DND-41 (cell line): ENCODE measurements around the gene SFMBT2.
A peak's percentile ranks its signal among the peaks of the same experiment; 100 is the strongest.

Experiments used
- ATAC-seq: fragments of 200-7000 bp; cut with Tn5 transposase; 3 replicates; pipeline ENCODE4 v1.9.1; 2021; ENCODE audit warnings: low read depth; ENCODE audit not compliant: insufficient read depth
- DNase-seq: peaks from one replicate; pipeline ENCODE4 v3.0.0-alpha.2; 2020
- H2AFZ ChIP-seq: 2 replicates; pipeline ENCODE4 v1.6.0; 2012; ENCODE audit warnings: low read depth, low read length
- H3K27ac ChIP-seq: 2 replicates; pipeline ENCODE4 v1.5.1; 2012; ENCODE audit warnings: low read length, inconsistent platforms
- H3K27me3 ChIP-seq: fragments of 200-600 bp; sonication (generic); 2 replicates; pipeline ENCODE4 v1.6.0; 2012; ENCODE audit warnings: low read length, mild to moderate bottlenecking, inconsistent platforms; ENCODE audit not compliant: insufficient read depth, poor library complexity
- H3K36me3 ChIP-seq: 2 replicates; pipeline ENCODE4 v1.5.1; 2012; ENCODE audit warnings: low read length, inconsistent platforms; ENCODE audit not compliant: insufficient read depth
- H3K4me1 ChIP-seq: 2 replicates; pipeline ENCODE4 v1.5.1; 2012; ENCODE audit warnings: mild to moderate bottlenecking, low read length; ENCODE audit not compliant: insufficient read depth
- H3K4me2 ChIP-seq: 2 replicates; pipeline ENCODE4 v1.6.0; 2012; ENCODE audit warnings: mild to moderate bottlenecking, moderate library complexity, low read length, inconsistent platforms; ENCODE audit not compliant: insufficient read depth
- H3K4me3 ChIP-seq, 2 experiments: fragments of 200-600 bp in 1 of 2; shearing (Covaris generic) in 1 of 2; 2 replicates each; pipeline ENCODE4 v1.5.1; 2012 to 2016; ENCODE audit warnings: inconsistent platforms in 2 of 2, low read length in 2 of 2, mild to moderate bottlenecking in 2 of 2, low read depth in 1 of 2, moderate library complexity in 1 of 2
- H3K79me2 ChIP-seq: 2 replicates; pipeline ENCODE4 v1.6.0; 2012; ENCODE audit warnings: low read length, inconsistent platforms; ENCODE audit not compliant: insufficient read depth
- H3K9ac ChIP-seq: 2 replicates; pipeline ENCODE4 v1.6.0; 2012; ENCODE audit warnings: low read depth, mild to moderate bottlenecking, inconsistent platforms, low read length, moderate library complexity
- H3K9me3 ChIP-seq: 2 replicates; pipeline ENCODE4 v1.5.1; 2012; ENCODE audit warnings: low read length, moderate library complexity, mild to moderate bottlenecking, inconsistent platforms; ENCODE audit not compliant: insufficient read depth, severe bottlenecking
- H4K20me1 ChIP-seq: 2 replicates; pipeline ENCODE4 v1.6.0; 2012; ENCODE audit warnings: low read length; ENCODE audit not compliant: insufficient read depth
- EZH2 ChIP-seq: IDR thresholded peaks from 3 replicates; pipeline ENCODE4 v1.6.1; 2012; ENCODE audit warnings: borderline replicate concordance, low read depth, mild to moderate bottlenecking, moderate library complexity, low read length, inconsistent platforms; ENCODE audit not compliant: severe bottlenecking
- TF ChIP-seq, protein P1 (sequence below): IDR thresholded peaks from 2 replicates; pipeline ENCODE4 v1.5.1; 2012; ENCODE audit warnings: borderline replicate concordance, low read length, moderate library complexity, mild to moderate bottlenecking; ENCODE audit not compliant: poor library complexity, severe bottlenecking; ENCODE audit errors: extremely low read depth

SFMBT2 gene

DNA sequence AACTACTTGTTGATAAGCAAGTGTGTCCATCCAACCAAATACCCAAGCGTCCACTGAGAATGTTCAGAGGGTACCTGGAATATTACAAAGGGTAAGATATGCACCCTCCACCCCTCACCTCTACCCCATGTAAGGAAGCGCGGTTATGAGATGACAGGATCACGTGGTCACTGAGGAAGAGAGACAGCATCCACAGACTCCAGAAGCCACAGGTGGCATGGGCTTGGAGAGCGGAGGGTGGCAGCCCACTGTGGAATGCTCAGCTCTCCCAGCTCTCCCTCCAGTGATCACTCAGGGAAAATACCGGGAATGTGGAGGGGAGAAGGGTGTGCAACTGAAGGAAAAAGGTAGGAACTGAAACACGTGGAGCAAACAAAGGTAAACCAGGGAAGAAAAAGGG is 25.7 kb downstream of the SFMBT2 start:
- no peak overlapping the region for H3K4me3 ChIP-seq
- ATAC-seq (no peak), DNase-seq (no peak)
- H2AFZ ChIP-seq, result no peak overlapping the region
- peaks cover 67% of the 10 kb centered on the region for H3K36me3 ChIP-seq
- H3K4me1 ChIP-seq, result peaks cover 22% of the 10 kb centered on the region
- no peak overlapping the region for H3K27ac ChIP-seq
- peaks cover 99% of the 10 kb centered on the region for H3K79me2 ChIP-seq
- no peaks in the 10 kb centered on the region for H3K9me3 ChIP-seq
- peaks cover 89% of the 10 kb centered on the region for H4K20me1 ChIP-seq
- H3K27me3 ChIP-seq, result no peaks in the 10 kb centered on the region
- TF ChIP-seq, protein P1, sequence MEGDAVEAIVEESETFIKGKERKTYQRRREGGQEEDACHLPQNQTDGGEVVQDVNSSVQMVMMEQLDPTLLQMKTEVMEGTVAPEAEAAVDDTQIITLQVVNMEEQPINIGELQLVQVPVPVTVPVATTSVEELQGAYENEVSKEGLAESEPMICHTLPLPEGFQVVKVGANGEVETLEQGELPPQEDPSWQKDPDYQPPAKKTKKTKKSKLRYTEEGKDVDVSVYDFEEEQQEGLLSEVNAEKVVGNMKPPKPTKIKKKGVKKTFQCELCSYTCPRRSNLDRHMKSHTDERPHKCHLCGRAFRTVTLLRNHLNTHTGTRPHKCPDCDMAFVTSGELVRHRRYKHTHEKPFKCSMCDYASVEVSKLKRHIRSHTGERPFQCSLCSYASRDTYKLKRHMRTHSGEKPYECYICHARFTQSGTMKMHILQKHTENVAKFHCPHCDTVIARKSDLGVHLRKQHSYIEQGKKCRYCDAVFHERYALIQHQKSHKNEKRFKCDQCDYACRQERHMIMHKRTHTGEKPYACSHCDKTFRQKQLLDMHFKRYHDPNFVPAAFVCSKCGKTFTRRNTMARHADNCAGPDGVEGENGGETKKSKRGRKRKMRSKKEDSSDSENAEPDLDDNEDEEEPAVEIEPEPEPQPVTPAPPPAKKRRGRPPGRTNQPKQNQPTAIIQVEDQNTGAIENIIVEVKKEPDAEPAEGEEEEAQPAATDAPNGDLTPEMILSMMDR, result no peak
- no peak for TF ChIP-seq EZH2
- no peak overlapping the region for H3K4me2 ChIP-seq
- no peak overlapping the region for H3K9ac ChIP-seq

DNA sequence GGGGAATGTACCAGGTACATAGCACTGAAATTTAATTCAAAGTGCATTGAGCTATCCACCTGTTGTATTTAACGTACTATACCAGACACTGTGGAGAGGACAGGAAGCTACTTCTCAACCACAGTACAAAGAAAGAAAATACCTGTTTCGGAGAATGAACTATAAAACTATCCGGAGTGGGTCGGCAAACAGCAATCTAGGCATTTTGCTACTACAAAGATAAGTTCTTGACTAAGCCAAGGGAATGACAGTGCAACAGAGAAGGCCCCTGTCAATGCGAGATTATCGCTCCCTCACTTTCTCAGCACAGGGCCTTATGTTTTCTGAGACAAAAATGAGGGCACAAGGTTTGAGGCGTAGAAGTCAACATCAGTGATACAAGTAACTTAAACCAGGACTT is 27.4 kb downstream of the SFMBT2 start:
- H2AFZ ChIP-seq, result no peak overlapping the region
- no peaks in the 10 kb centered on the region for H3K9me3 ChIP-seq
- H4K20me1 ChIP-seq, result peaks cover 85% of the 10 kb centered on the region
- H3K27ac ChIP-seq, result no peak overlapping the region
- H3K4me1 ChIP-seq, result 0 out of 2 replicates have a peak, but pooled peaks cover 6% of the 10 kb centered on the region
- H3K27me3 ChIP-seq, result no peaks in the 10 kb centered on the region
- DNase-seq, result no peak
- H3K4me3 ChIP-seq, result no peak overlapping the region
- H3K9ac ChIP-seq, result no peak overlapping the region
- no peak for TF ChIP-seq EZH2
- TF ChIP-seq, protein P1, result no peak
- no peak overlapping the region for H3K4me2 ChIP-seq
- no peak for ATAC-seq
- peaks cover 81% of the 10 kb centered on the region for H3K36me3 ChIP-seq
- H3K79me2 ChIP-seq, result peaks cover 99% of the 10 kb centered on the region

DNA sequence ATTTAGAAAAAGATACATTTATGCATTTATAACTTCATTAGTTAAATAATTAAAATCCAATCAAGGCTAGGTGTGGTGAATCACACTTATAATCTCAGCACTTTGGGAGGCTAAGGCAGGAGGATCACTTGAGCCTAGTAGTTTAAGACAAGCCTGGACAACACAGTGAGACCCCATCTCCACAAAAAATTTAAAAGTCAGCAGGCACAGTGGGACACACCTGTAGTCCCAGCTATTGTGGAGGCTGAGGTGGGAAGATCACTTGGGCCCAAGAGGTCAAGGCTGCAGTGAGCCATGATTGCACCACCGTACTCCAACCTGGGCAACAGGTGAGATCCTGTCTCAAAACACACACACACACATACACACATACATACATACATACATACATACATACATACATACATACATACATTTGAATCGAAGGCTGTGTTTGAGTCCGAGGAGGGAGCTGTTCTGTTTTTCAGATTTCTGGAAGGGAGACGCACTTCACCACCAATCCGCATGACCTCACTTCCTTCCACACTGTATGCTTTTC is 30.1 kb downstream of the SFMBT2 start:
- Histone ChIP-seq H3K9ac (no peak overlapping the region), H3K4me3 (no peak overlapping the region), H3K27ac (0 out of 2 replicates have a peak overlapping the region, but pooled peaks have one; percentile 13), H3K27me3 (no peaks in the 10 kb centered on the region), H4K20me1 (peaks cover 77% of the 10 kb centered on the region), H3K4me2 (no peak overlapping the region), H2AFZ (no peak overlapping the region), H3K79me2 (peaks cover 96% of the 10 kb centered on the region), H3K9me3 (no peaks in the 10 kb centered on the region), H3K4me1 (no peaks in the 10 kb centered on the region), H3K36me3 (peaks cover 80% of the 10 kb centered on the region)
- no peak for TF ChIP-seq EZH2
- TF ChIP-seq, protein P1, result no peak
- no peak for DNase-seq
- peak; percentile 42; the same call in 1 of the 3 replicates for ATAC-seq
